HG03432 (cell line): ENCODE results near the gene GBGT1.
"Not testable (repeated sequence)": the region's sequence is repeated elsewhere in the genome, so short reads cannot be mapped to it uniquely, and the experiment has no call there.

ENCODE experiments used
- ATAC-seq: cut with Tn5 transposase; IDR thresholded peaks from one replicate; pipeline ENCODE4 v1.9.1; 2021; ENCODE audit warnings: mild to moderate bottlenecking, moderate library complexity; ENCODE audit not compliant: unreplicated experiment

GBGT1 gene

GRCh38 chr9:133163504-133164172 lies at the start of gene GBGT1:
TSS of gene GBGT1 (minus strand) at chr9:133163914. CDS start at chr9:133162412, 1,502 bp downstream.
- ATAC-seq: peak; percentile 64

- ATAC-seq: no peak
These were observed 46.9 kb upstream of the GBGT1 start for GRCh38 chr9:133210609-133211008.

- no peak for ATAC-seq
These were observed 46.5 kb upstream of the GBGT1 start for GRCh38 chr9:133210202-133210532.

- not testable (repeated sequence) for ATAC-seq
These were observed 45.9 kb upstream of the GBGT1 start for GRCh38 chr9:133209327-133210201.

- not testable (repeated sequence) for ATAC-seq
These were observed 45.2 kb upstream of the GBGT1 start, which contains the start of gene OBP2B for GRCh38 chr9:133208880-133209300. TSS of gene OBP2B (minus strand) at chr9:133209250. CDS start at chr9:133209199, 51 bp downstream.

GRCh38 chr9:133208171-133208879 lies 44.6 kb upstream of the GBGT1 start:
- ATAC-seq: not testable (repeated sequence)

- ATAC-seq: no peak
These were observed 43.9 kb upstream of the GBGT1 start for GRCh38 chr9:133207540-133208170.

GRCh38 chr9:133207021-133207531 lies 43.4 kb upstream of the GBGT1 start:
- ATAC-seq: no peak

- ATAC-seq: no peak
These were observed 42.5 kb upstream of the GBGT1 start for GRCh38 chr9:133205996-133206931.

- not testable (repeated sequence) for ATAC-seq
These were observed 41.8 kb upstream of the GBGT1 start for GRCh38 chr9:133205481-133205887.

- ATAC-seq: no peak
These were observed 41.3 kb upstream of the GBGT1 start for GRCh38 chr9:133204993-133205336.

- ATAC-seq: no peak
These were observed 40.8 kb upstream of the GBGT1 start for GRCh38 chr9:133204335-133204992.

GRCh38 chr9:133203506-133204075 lies 39.9 kb upstream of the GBGT1 start:
- ATAC-seq: no peak

GRCh38 chr9:133202688-133203453 lies 39.2 kb upstream of the GBGT1 start:
- no peak for ATAC-seq

GRCh38 chr9:133202145-133202513 lies 38.4 kb upstream of the GBGT1 start:
- ATAC-seq: no peak

- ATAC-seq: no peak
These were observed 37.9 kb upstream of the GBGT1 start for GRCh38 chr9:133201424-133202144.

GRCh38 chr9:133200631-133201030 lies 36.9 kb upstream of the GBGT1 start:
- ATAC-seq: no peak
